HG02798 (cell line): ENCODE data around the gene KCNK7.

Experiments used
- ATAC-seq: cut with Tn5 transposase; IDR thresholded peaks from one replicate; pipeline ENCODE4 v1.9.1; 2021; ENCODE audit warnings: mild to moderate bottlenecking; ENCODE audit not compliant: unreplicated experiment, poor library complexity

The KCNK7 gene

GRCh38 chr11:65629579-65629978, 34.0 kb upstream of the KCNK7 start:
- no peak for ATAC-seq

GRCh38 chr11:65627202-65627601, 31.6 kb upstream of the KCNK7 start:
- ATAC-seq, result no peak

GRCh38 chr11:65625628-65626342, 30.2 kb upstream of the KCNK7 start:
- ATAC-seq, result no peak

- ATAC-seq, result no peak
Observed at GRCh38 chr11:65624931-65625627, 29.5 kb upstream of the KCNK7 start.

GRCh38 chr11:65623852-65624616, 28.4 kb upstream of the KCNK7 start:
- no peak for ATAC-seq

- no peak for ATAC-seq
Observed at GRCh38 chr11:65623177-65623576, 27.6 kb upstream of the KCNK7 start.

DNA sequence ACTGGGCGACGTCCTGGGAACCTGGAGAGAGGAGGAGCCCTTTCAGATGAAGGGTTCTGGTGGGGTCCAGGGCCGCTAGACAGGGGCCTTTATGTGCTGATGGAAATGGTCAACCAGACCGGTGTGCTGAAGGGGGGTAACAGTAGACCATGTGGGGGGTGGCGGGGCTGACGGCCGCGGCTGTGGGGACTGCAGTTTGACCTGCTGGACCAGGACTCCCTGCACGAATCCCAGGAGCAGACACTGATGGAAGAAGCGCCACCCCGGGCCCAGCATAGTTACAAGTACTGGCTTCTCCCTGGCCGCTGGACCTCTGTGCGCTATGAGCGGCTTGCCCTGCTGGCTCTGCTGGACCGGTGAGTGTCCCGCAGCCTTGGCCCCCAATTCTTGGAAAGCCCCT, 26.4 kb upstream of the KCNK7 start:
- ATAC-seq, result no peak

- no peak for ATAC-seq
Observed at GRCh38 chr11:65621460-65621859, 25.9 kb upstream of the KCNK7 start.

GRCh38 chr11:65620666-65621065, 25.1 kb upstream of the KCNK7 start:
- ATAC-seq, result no peak

GRCh38 chr11:65619281-65619928, 23.8 kb upstream of the KCNK7 start:
- no peak for ATAC-seq

- ATAC-seq, result no peak
Observed at GRCh38 chr11:65618763-65619162, 23.2 kb upstream of the KCNK7 start.

DNA sequence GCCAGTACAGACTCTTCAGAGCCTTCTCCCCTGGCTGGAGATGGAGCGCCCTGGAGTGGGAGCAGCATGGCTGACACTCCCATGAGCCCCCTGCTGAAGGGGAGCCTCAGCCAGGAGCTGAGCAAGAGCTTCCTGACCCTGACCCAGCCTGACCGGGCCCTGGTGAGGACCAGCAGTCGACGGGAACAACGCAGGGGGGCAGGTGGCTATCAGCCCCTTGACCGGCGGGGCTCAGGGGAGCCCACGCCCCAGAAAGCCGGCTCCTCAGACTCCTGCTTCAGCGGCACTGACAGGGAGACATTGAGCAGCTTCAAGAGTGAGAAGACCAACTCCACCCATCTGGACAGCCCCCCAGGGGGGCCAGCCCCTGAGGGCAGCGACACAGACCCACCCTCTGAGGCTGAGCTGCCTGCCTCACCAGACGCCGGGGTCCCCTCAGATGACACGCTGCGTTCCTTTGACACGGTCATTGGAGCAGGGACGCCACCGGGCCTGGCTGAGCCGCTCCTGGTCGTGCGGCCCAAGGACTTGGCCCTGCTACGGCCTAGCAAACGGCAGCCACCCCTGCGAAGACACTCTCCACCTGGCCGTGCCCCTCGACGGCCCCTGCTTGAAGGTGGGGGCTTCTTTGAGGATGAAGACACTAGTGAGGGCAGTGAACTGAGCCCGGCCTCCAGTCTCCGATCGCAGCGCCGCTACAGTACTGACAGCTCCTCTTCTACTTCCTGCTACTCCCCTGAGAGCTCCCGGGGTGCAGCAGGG, 22.6 kb upstream of the KCNK7 start:
- no peak for ATAC-seq

DNA sequence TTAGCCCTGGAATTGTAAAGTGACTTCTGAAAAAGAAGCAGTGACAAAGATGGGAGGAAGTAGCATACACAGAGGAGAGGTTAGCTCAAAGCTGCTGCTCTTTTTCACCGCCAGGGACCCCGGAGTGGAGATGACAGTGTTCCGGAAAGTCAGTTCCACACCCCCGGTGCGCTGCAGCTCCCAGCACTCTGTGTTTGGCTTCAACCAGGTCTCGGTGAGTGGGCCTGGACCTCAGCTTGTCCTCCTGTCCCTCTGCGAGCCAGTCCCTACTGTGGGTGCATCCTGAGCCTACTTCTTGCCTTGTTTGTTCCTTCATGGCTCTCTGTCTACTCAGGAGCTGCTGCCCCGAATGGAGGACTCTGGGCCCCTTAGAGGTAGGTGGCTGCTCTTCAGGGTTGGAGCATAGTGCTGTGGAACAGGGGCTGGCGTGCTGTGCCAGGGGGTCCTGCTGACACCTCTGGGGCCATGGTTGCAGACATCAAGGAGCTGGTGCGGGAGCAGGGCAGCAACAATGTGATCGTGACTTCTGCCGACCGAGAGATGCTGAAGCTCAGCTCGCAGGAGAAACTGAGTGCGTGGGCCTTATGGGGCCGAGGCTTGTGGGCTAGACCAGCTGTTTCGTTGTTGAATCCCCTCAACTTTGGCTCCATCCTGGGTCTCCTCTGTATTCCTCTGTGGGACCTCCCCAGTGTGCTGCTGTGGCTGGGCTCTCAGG, 21.7 kb upstream of the KCNK7 start:
- ATAC-seq, result no peak

DNA sequence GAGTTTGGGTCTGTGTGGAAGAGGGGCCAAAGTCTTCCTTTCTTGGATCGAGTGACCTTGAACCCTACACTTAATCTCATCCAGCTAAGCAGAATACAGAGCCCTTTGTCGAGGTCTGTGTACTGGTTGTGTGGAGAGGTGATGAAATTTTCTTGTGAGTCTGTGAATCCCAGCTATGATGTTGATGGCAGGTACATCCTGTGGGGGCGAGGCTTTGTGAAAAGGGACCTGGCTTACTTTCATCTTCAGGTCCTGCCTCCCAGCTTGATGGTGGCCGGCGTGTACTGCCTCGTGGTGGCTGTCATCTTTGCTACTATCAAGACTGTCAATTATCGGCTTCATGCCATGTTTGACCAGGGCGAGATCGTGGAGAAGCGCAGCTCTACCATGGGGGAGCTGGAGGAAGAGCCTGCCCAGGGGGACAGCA, 21.0 kb upstream of the KCNK7 start:
- ATAC-seq, result no peak

GRCh38 chr11:65615950-65616574, 20.5 kb upstream of the KCNK7 start:
- ATAC-seq, result no peak

DNA sequence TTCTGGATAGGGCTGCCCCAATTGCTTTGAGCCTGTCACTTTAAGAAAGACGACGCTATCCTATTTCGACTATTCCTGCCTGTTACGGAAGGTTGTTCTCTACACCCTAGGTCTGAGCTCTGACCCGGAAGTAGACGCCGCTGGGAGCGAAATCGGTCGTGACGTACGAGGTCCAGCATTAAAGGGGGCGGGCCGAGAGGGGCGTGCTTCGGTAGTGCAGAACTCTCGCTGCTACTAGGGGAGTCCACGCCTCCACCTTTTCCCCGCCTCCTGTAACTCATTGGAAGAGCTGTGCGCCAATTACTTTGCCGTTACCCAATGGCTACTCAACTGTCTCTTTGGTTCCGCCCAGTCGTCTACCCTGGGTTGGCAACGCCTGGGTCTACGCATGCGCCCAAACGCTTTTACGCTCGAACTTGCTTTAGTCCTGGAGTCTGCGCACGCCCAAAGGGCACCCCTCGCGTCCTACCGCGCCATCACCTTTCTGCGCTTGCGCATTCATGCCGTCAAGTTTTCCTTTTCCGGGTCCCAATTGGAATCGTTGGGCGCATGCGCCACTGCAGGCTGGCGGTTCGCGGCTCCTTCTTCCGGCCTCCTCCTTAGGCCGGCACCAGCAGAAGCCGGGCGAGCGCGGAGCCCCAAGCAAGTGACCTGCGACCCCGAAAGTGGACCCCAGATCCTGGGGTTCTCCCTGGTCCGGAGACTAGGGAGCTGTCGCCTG, 19.8 kb upstream of the KCNK7 start, which contains the start of gene PCNX3:
PCNX3 (plus strand) TSS at position 548 of the 721 bp plus-strand sequence. CDS start 536 bp downstream, outside the sequence.
- ATAC-seq, result peak; percentile 82

DNA sequence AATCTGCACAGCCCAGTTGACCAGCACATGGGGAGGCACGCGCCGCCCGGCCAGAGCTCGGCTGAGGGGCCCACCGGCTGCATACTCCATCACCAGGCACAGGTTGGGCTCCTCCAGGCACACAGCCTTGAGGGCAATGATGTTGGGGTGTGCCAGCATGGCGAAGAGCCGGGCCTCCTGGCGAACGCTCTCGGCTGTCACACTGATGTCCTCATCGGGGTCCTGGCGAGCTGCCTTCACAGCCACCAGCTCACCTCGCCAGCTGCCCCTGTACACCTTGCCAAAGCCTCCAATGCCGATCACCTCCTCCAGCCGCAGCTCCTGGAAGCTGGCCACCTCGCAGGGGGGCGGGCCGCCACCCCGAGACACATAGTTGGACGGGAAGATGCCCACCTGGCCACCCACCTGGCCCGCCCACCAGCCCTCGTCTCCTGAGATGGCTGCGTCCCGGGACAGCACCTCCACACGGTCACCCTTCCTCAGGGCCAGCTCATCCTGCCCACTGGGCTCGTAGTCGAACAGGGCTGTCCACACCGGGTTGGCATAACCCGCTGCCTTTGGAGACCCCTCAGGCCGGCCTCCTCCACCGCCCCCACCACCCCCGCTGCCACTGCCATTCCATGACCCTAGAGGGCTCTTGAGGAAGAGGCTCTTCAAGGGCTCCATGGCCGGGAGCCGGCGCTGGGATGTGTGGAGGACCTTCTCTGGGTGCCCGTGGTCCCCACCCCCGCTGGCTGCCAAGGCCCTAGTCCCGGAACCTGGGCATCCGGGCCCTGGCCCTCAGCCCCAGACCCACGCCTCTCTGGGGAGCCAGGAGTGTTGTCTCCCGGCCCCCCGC, 17.7 kb upstream of the KCNK7 start:
- no peak for ATAC-seq
